Measurements from ENCODE around the gene CRAMP1.

The CRAMP1 gene

DNA sequence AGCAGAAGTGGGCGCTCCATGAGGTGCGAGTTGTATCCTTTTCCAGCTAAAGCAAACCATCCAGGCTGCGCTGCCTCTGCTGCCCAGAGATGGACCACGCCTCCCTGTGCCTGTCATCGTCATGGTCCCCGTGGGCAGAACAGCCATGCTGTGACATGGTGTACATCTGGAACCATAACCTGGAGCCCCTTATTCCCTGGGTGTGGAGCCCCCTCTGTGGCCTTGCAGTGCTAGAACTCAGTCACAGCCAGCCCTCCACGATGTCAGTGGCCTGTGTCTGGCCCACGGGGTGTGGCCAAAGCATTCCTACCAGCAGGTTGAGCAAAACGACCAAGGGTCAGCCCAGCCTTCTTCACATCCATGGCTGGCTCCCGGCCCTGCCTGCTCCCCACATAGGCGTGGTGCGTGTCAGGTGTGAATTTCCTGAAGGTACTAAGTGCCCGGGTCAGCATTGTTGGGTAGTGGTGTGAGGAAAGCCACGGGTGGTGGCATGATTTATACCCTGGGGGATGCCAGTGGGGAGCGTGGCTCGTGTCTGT lies 43.2 kb downstream of the CRAMP1 start:
- no peak overlapping the region for H3K4me3 ChIP-seq (ENCODE audit: low read length in 2 of 2)
- H2BK120ac ChIP-seq (ENCODE audit: low read depth, low read length): no peak overlapping the region
- H2BK15ac ChIP-seq (ENCODE audit: low read length): no peak overlapping the region
- no peak overlapping the region for H2AK5ac ChIP-seq (ENCODE audit: low read depth, low read length)
- no peak overlapping the region for H2AFZ ChIP-seq (ENCODE audit: low read length)
- no peak overlapping the region for H3K4me2 ChIP-seq (ENCODE audit: insufficient read depth, low read length, poor library complexity, severe bottlenecking)
- peaks cover 7% of the 10 kb centered on the region for H3K79me1 ChIP-seq (ENCODE audit: low read depth, low read length)
- H3K23ac ChIP-seq (ENCODE audit: low read depth, low read length, poor library complexity): peak overlapping the region; percentile 34
- H3K27ac ChIP-seq (replicated peaks; ENCODE audit: low read length): no peak overlapping the region
- no peak overlapping the region for H4K91ac ChIP-seq (ENCODE audit: low read depth, low read length, poor library complexity)
- no peak overlapping the region for H2BK12ac ChIP-seq (ENCODE audit: low read length)
- no peak overlapping the region for H3K4ac ChIP-seq (ENCODE audit: low read length)
- no peak overlapping the region for H2BK5ac ChIP-seq (ENCODE audit: low read length)
- H3K14ac ChIP-seq (ENCODE audit: low read length): no peak overlapping the region
- H3K9ac ChIP-seq (ENCODE audit: low read depth, low read length, poor library complexity): no peak overlapping the region
- DNase-seq (ENCODE audit: low spot score): no peak
- H3K18ac ChIP-seq (ENCODE audit: low read length): no peak overlapping the region
- peaks cover 69 to 93% of the 10 kb centered on the region in 2 donors for H3K36me3 ChIP-seq (replicated peaks in 1 of 2; ENCODE audit: control insufficient read depth in 2 of 2, insufficient read depth in 2 of 2, low read length in 2 of 2)
- no CpG with 5 or more reads among the region's 16 CpGs for WGBS, 2 donors (ENCODE audit: extremely low coverage in 2 of 2, insufficient read length in 2 of 2, insufficient replicate concordance in 1 of 2)
- no peaks in the 10 kb centered on the region for H3K4me1 ChIP-seq (ENCODE audit: control insufficient read depth in 2 of 2, insufficient read depth in 1 of 2, low read depth in 1 of 2, low read length in 2 of 2)
- no peaks in the 10 kb centered on the region for H3K27me3 ChIP-seq (ENCODE audit: control insufficient read depth in 3 of 3, insufficient read depth in 3 of 3, low read depth in 1 of 3, low read length in 3 of 3)
- peaks cover 0 to 2% of the 10 kb centered on the region in 2 donors for H3K9me3 ChIP-seq (replicated peaks in 1 of 2; ENCODE audit: control insufficient read depth in 2 of 2, insufficient read depth in 1 of 2, low read depth in 1 of 2, low read length in 2 of 2)
- H4K8ac ChIP-seq (ENCODE audit: low read depth, low read length): no peak overlapping the region

DNA sequence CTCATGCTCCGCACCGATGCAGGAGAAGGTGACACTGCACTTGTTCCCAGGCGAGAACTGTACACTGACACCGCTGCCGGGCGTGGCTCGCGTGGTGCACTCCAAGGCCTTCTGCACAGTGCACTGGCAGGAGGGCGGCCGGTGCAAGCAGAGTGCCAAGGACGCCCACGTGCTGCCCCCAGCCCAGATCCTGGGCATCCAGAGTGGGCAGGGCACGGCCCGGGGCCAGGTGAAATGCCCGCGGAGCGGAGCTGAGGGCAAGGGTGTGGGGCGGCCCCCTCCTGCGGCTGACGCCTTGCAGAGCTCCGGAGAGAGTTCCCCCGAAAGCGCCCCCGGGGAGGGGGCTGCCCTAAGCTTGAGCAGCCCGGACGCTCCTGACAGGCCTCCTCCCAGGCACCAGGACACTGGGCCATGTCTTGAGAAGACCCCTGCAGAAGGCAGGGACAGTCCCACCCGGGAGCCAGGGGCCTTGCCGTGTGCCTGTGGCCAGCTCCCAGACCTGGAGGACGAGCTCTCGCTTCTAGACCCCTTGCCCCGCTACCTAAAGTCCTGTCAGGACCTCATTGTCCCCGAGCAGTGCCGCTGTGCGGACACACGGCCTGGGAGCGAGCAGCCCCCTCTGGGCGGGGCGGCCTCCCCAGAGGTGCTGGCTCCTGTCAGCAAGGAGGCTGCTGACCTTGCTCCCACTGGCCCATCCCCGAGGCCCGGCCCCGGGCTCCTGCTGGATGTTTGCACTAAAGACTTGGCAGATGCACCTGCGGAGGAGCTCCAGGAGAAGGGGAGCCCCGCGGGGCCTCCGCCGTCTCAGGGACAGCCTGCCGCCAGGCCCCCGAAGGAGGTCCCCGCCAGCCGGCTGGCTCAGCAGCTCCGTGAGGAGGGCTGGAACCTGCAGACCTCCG lies 44.0 kb downstream of the CRAMP1 start:
- H3K27me3 ChIP-seq (ENCODE audit: control insufficient read depth in 3 of 3, insufficient read depth in 3 of 3, low read depth in 1 of 3, low read length in 3 of 3): no peaks in the 10 kb centered on the region
- H3K14ac ChIP-seq (ENCODE audit: low read length): no peak overlapping the region
- H3K4me1 ChIP-seq (ENCODE audit: control insufficient read depth in 2 of 2, insufficient read depth in 1 of 2, low read depth in 1 of 2, low read length in 2 of 2): no peaks in the 10 kb centered on the region
- no peak overlapping the region for H2AK5ac ChIP-seq (ENCODE audit: low read depth, low read length)
- no peak overlapping the region for H2BK5ac ChIP-seq (ENCODE audit: low read length)
- DNase-seq (ENCODE audit: low spot score): no peak
- H2BK12ac ChIP-seq (ENCODE audit: low read length): no peak overlapping the region
- no peak overlapping the region for H4K91ac ChIP-seq (ENCODE audit: low read depth, low read length, poor library complexity)
- peaks cover 68 to 93% of the 10 kb centered on the region in 2 donors for H3K36me3 ChIP-seq (replicated peaks in 1 of 2; ENCODE audit: control insufficient read depth in 2 of 2, insufficient read depth in 2 of 2, low read length in 2 of 2)
- H2BK120ac ChIP-seq (ENCODE audit: low read depth, low read length): no peak overlapping the region
- peaks cover 0 to 2% of the 10 kb centered on the region in 2 donors for H3K9me3 ChIP-seq (replicated peaks in 1 of 2; ENCODE audit: control insufficient read depth in 2 of 2, insufficient read depth in 1 of 2, low read depth in 1 of 2, low read length in 2 of 2)
- WGBS, 2 donors (ENCODE audit: extremely low coverage in 2 of 2, insufficient read length in 2 of 2, insufficient replicate concordance in 1 of 2): no CpG with 5 or more reads among the region's 52 CpGs
- no peak overlapping the region for H3K27ac ChIP-seq (replicated peaks; ENCODE audit: low read length)
- no peak overlapping the region for H2BK15ac ChIP-seq (ENCODE audit: low read length)
- peak overlapping the region; percentile 55 for H3K23ac ChIP-seq (ENCODE audit: low read depth, low read length, poor library complexity)
- no peak overlapping the region for H3K4ac ChIP-seq (ENCODE audit: low read length)
- H3K4me3 ChIP-seq (ENCODE audit: low read length in 2 of 2): no peak overlapping the region
- H4K8ac ChIP-seq (ENCODE audit: low read depth, low read length): peak overlapping the region; percentile 48
- peak overlapping the region; percentile 44 for H3K9ac ChIP-seq (ENCODE audit: low read depth, low read length, poor library complexity)
- peak overlapping the region; percentile 11 for H3K4me2 ChIP-seq (ENCODE audit: insufficient read depth, low read length, poor library complexity, severe bottlenecking)
- peaks cover 7% of the 10 kb centered on the region for H3K79me1 ChIP-seq (ENCODE audit: low read depth, low read length)
- H2AFZ ChIP-seq (ENCODE audit: low read length): no peak overlapping the region
- no peak overlapping the region for H3K18ac ChIP-seq (ENCODE audit: low read length)

DNA sequence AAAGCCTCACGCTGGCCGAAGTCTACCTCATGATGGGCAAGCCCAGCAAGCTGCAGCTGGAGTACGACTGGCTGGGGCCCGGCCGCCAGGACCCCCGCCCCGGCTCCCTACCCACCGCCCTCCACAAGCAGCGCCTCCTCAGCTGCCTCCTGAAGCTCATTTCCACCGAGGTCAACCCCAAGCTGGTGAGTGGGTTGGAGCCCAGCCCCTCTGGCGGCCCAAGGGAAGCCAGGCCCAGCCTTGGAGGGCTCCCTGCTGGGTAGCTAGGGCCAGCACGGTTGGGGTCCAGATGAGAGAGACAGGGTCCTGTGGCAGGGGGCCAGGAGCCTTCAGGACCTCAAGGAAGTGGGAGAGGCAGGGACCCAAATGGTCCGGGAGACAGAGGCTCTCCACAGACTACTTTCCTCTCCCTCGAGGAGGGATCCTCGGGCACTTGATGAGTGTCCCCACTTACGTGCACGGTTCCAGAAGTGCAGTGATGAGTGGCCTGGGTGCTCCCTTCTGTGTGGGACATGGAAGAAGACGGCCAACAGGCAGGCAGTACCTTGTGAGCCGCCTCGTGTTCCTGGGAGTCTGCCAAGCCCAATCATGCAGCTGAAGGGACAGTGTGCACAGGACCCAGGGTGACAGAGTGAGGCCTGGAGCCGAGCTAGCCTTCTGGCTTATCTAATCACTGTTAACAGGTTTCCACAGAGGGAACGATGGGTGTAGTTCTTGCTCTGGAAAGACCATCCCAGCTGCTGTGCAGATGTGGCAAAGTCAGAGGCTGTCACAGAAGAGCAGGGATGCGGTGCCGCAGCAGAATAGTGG lies 44.9 kb downstream of the CRAMP1 start:
- no peak overlapping the region for H2AFZ ChIP-seq (ENCODE audit: low read length)
- H4K8ac ChIP-seq (ENCODE audit: low read depth, low read length): no peak overlapping the region
- peaks cover 64 to 90% of the 10 kb centered on the region in 2 donors for H3K36me3 ChIP-seq (replicated peaks in 1 of 2; ENCODE audit: control insufficient read depth in 2 of 2, insufficient read depth in 2 of 2, low read length in 2 of 2)
- no peak overlapping the region for H3K4me3 ChIP-seq (ENCODE audit: low read length in 2 of 2)
- H2BK120ac ChIP-seq (ENCODE audit: low read depth, low read length): no peak overlapping the region
- no CpG with 5 or more reads among the region's 24 CpGs for WGBS, 2 donors (ENCODE audit: extremely low coverage in 2 of 2, insufficient read length in 2 of 2, insufficient replicate concordance in 1 of 2)
- no peak overlapping the region for H3K27ac ChIP-seq (replicated peaks; ENCODE audit: low read length)
- H3K4me2 ChIP-seq (ENCODE audit: insufficient read depth, low read length, poor library complexity, severe bottlenecking): no peak overlapping the region
- no peaks in the 10 kb centered on the region for H3K4me1 ChIP-seq (ENCODE audit: control insufficient read depth in 2 of 2, insufficient read depth in 1 of 2, low read depth in 1 of 2, low read length in 2 of 2)
- H3K27me3 ChIP-seq (ENCODE audit: control insufficient read depth in 3 of 3, insufficient read depth in 3 of 3, low read depth in 1 of 3, low read length in 3 of 3): no peaks in the 10 kb centered on the region
- no peak for DNase-seq (ENCODE audit: low spot score)
- no peak overlapping the region for H2AK5ac ChIP-seq (ENCODE audit: low read depth, low read length)
- peaks cover 5% of the 10 kb centered on the region for H3K79me1 ChIP-seq (ENCODE audit: low read depth, low read length)
- peaks cover 0 to 1% of the 10 kb centered on the region in 2 donors for H3K9me3 ChIP-seq (replicated peaks in 1 of 2; ENCODE audit: control insufficient read depth in 2 of 2, insufficient read depth in 1 of 2, low read depth in 1 of 2, low read length in 2 of 2)
- no peak overlapping the region for H3K14ac ChIP-seq (ENCODE audit: low read length)
- H3K23ac ChIP-seq (ENCODE audit: low read depth, low read length, poor library complexity): peak overlapping the region; percentile 61
- H3K18ac ChIP-seq (ENCODE audit: low read length): no peak overlapping the region
- H3K4ac ChIP-seq (ENCODE audit: low read length): no peak overlapping the region
- H3K9ac ChIP-seq (ENCODE audit: low read depth, low read length, poor library complexity): no peak overlapping the region
- H2BK15ac ChIP-seq (ENCODE audit: low read length): no peak overlapping the region
- no peak overlapping the region for H2BK12ac ChIP-seq (ENCODE audit: low read length)
- no peak overlapping the region for H4K91ac ChIP-seq (ENCODE audit: low read depth, low read length, poor library complexity)
- H2BK5ac ChIP-seq (ENCODE audit: low read length): no peak overlapping the region

DNA sequence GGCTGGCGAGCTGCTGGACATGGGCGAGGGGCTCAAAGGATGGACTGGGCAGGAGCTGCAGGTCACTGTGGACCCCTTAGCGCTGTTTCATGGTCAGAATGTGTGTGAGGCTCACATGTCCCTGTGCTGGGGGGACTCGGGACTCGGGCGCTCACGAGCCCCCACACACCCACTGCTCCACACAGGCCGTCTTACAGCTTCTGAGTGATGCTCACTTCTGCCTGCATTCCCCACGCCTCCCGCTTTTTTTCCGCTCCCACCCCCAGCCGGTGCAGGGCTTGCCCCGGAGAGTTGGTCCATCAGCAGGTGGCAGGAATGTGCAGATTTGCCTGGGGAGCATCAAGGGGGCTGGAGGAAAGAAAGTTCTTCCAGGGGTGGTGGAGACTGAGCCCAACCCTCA lies 45.7 kb downstream of the CRAMP1 start:
- no peak overlapping the region for H2AK5ac ChIP-seq (ENCODE audit: low read depth, low read length)
- H3K14ac ChIP-seq (ENCODE audit: low read length): no peak overlapping the region
- H2BK12ac ChIP-seq (ENCODE audit: low read length): no peak overlapping the region
- H4K91ac ChIP-seq (ENCODE audit: low read depth, low read length, poor library complexity): no peak overlapping the region
- H2BK15ac ChIP-seq (ENCODE audit: low read length): no peak overlapping the region
- no peak overlapping the region for H3K9ac ChIP-seq (ENCODE audit: low read depth, low read length, poor library complexity)
- WGBS, 2 donors (ENCODE audit: extremely low coverage in 2 of 2, insufficient read length in 2 of 2, insufficient replicate concordance in 1 of 2): no CpG with 5 or more reads among the region's 13 CpGs
- no peak overlapping the region for H4K8ac ChIP-seq (ENCODE audit: low read depth, low read length)
- no peak overlapping the region for H2BK5ac ChIP-seq (ENCODE audit: low read length)
- H3K18ac ChIP-seq (ENCODE audit: low read length): no peak overlapping the region
- DNase-seq (ENCODE audit: low spot score): no peak
- H3K27ac ChIP-seq (replicated peaks; ENCODE audit: low read length): no peak overlapping the region
- no peak overlapping the region for H3K4me3 ChIP-seq (ENCODE audit: low read length in 2 of 2)
- no peaks in the 10 kb centered on the region for H3K9me3 ChIP-seq (replicated peaks in 1 of 2; ENCODE audit: control insufficient read depth in 2 of 2, insufficient read depth in 1 of 2, low read depth in 1 of 2, low read length in 2 of 2)
- H3K36me3 ChIP-seq (replicated peaks in 1 of 2; ENCODE audit: control insufficient read depth in 2 of 2, insufficient read depth in 2 of 2, low read length in 2 of 2): peaks cover 63 to 90% of the 10 kb centered on the region in 2 donors
- no peak overlapping the region for H3K4ac ChIP-seq (ENCODE audit: low read length)
- no peaks in the 10 kb centered on the region for H3K4me1 ChIP-seq (ENCODE audit: control insufficient read depth in 2 of 2, insufficient read depth in 1 of 2, low read depth in 1 of 2, low read length in 2 of 2)
- H3K4me2 ChIP-seq (ENCODE audit: insufficient read depth, low read length, poor library complexity, severe bottlenecking): no peak overlapping the region
- peak overlapping the region; percentile 61 for H3K23ac ChIP-seq (ENCODE audit: low read depth, low read length, poor library complexity)
- H3K27me3 ChIP-seq (ENCODE audit: control insufficient read depth in 3 of 3, insufficient read depth in 3 of 3, low read depth in 1 of 3, low read length in 3 of 3): no peaks in the 10 kb centered on the region
- H2AFZ ChIP-seq (ENCODE audit: low read length): no peak overlapping the region
- H2BK120ac ChIP-seq (ENCODE audit: low read depth, low read length): no peak overlapping the region
- H3K79me1 ChIP-seq (ENCODE audit: low read depth, low read length): peaks cover 5% of the 10 kb centered on the region

Data from neuronal stem cell (in vitro differentiated cells).